Retinal pigment epithelial cell (primary cell): Measurements from ENCODE around the gene NDOR1.

Experiments used
- DNase-seq: peaks from one replicate; pipeline ENCODE4 v3.0.0-alpha.2; 2010; ENCODE audit warnings: low read depth
- H3K4me3 ChIP-seq: 2 replicates; pipeline ENCODE4 v1.5.1; 2011; ENCODE audit warnings: mild to moderate bottlenecking, low read length, control low read depth, moderate library complexity
- CTCF ChIP-seq: conservative IDR thresholded peaks from 2 replicates; pipeline ENCODE4 v1.5.1; 2011; ENCODE audit warnings: low read depth, low read length, control low read depth, inconsistent platforms

The NDOR1 gene

GRCh38 chr9:137195525-137196220 lies 9.8 kb upstream of the NDOR1 start:
- peak overlapping the region; percentile 84 for H3K4me3 ChIP-seq
- no peak for DNase-seq
- no peak for TF ChIP-seq CTCF

- H3K4me3 ChIP-seq: peak overlapping the region; percentile 84
- no peak for DNase-seq
- TF ChIP-seq CTCF: no peak
Measured at GRCh38 chr9:137198051-137198901, 7.2 kb upstream of the NDOR1 start.

GRCh38 chr9:137198902-137199283 lies 6.6 kb upstream of the NDOR1 start:
- no peak for DNase-seq
- peak overlapping the region; percentile 84 for H3K4me3 ChIP-seq
- TF ChIP-seq CTCF: no peak

GRCh38 chr9:137199411-137200121 lies 5.9 kb upstream of the NDOR1 start:
- no peak for DNase-seq
- peak overlapping the region; percentile 84 for H3K4me3 ChIP-seq

GRCh38 chr9:137200311-137201204 lies 4.9 kb upstream of the NDOR1 start, which contains the start of gene TPRN:
Gene TPRN (minus strand): TSS chr9:137200741. CDS start chr9:137200711, 30 bp downstream.
- peak within 1 kb of the TSS; percentile 84 for H3K4me3 ChIP-seq
- TF ChIP-seq CTCF: no peak
- DNase-seq: peak; percentile 98

More at GRCh38 chr9:137199411-137200121, 5.9 kb upstream of the NDOR1 start:
- peak; percentile 1 for TF ChIP-seq CTCF

- no peak for TF ChIP-seq CTCF
- peak overlapping the region; percentile 70 for H3K4me3 ChIP-seq
- no peak for DNase-seq
Measured at GRCh38 chr9:137201205-137201868, 4.2 kb upstream of the NDOR1 start.
